VCaP (cell line): ENCODE measurements around the gene MYOC.
"Not testable (repeated sequence)": the region's sequence is repeated elsewhere in the genome, so short reads cannot be mapped to it uniquely, and the experiment has no call there.

ENCODE experiments used
- H3K27ac ChIP-seq: fragments of 450-650 bp; 2 replicates; pipeline ENCODE4 v1.5.1; 2017
- TF ChIP-seq, protein P1 (sequence below): fragments of 450-650 bp; conservative IDR thresholded peaks from 2 replicates; pipeline ENCODE4 v1.5.1; 2017; ENCODE audit warnings: mild to moderate bottlenecking, moderate library complexity

MYOC gene

GRCh38 chr1:171652234-171652822 is at the start of gene MYOC:
Gene MYOC (minus strand): TSS chr1:171652688. CDS start chr1:171652611, 77 bp downstream.
- TF ChIP-seq, protein P1, sequence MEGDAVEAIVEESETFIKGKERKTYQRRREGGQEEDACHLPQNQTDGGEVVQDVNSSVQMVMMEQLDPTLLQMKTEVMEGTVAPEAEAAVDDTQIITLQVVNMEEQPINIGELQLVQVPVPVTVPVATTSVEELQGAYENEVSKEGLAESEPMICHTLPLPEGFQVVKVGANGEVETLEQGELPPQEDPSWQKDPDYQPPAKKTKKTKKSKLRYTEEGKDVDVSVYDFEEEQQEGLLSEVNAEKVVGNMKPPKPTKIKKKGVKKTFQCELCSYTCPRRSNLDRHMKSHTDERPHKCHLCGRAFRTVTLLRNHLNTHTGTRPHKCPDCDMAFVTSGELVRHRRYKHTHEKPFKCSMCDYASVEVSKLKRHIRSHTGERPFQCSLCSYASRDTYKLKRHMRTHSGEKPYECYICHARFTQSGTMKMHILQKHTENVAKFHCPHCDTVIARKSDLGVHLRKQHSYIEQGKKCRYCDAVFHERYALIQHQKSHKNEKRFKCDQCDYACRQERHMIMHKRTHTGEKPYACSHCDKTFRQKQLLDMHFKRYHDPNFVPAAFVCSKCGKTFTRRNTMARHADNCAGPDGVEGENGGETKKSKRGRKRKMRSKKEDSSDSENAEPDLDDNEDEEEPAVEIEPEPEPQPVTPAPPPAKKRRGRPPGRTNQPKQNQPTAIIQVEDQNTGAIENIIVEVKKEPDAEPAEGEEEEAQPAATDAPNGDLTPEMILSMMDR, result no peak
- no peak within 1 kb of the TSS for H3K27ac ChIP-seq

GRCh38 chr1:171699531-171699930 is 47.0 kb upstream of the MYOC start:
- TF ChIP-seq, protein P1, result no peak
- no peak overlapping the region for H3K27ac ChIP-seq

DNA sequence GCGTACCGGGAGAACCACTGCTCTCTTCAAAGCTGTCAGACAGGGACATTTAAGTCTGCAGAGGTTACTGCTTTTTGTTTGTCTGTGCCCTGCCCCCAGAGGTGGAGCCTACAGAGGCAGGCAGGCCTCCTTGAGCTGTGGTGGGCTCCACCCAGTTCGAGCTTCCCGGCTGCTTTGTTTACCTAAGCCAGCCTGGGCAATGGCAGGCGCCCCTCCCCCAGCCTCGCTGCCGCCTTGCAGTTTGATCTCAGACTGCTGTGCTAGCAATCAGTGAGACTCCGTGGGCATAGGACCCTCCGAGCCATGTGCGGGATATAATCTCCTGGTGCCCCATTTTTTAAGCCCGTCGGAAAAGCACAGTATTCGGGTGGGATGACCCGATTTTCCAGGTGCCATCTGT is 43.3 kb upstream of the MYOC start:
- H3K27ac ChIP-seq, result not testable (repeated sequence)

GRCh38 chr1:171693541-171693940 is 41.1 kb upstream of the MYOC start:
- H3K27ac ChIP-seq, result not testable (repeated sequence)

- TF ChIP-seq, protein P1, result no peak
- no peak overlapping the region for H3K27ac ChIP-seq
Observed at GRCh38 chr1:171683870-171684269, 31.4 kb upstream of the MYOC start.

GRCh38 chr1:171680339-171680738 is 27.9 kb upstream of the MYOC start:
- TF ChIP-seq, protein P1, result no peak
- H3K27ac ChIP-seq, result no peak overlapping the region

DNA sequence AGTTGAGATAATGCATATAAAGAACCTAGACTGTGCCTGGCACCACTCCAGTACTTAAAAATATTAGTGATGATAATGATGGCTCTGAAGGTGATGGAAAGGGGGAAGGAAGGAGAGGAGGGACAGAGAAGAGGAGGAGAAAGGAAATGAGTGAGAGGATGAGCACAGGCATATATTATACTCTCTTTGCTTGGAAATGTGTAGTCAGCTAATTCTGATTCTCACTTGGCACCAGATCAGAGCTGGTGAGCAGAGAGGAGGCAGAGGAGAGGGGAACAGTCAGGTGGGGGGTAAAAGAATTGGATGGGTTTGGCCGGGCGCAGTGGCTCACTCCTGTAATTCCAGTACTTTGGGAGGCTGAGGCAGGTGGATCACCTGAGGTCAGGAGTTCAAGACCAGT is 24.3 kb upstream of the MYOC start:
- TF ChIP-seq, protein P1, result no peak
- no peak overlapping the region for H3K27ac ChIP-seq

- TF ChIP-seq, protein P1, result no peak
- no peak overlapping the region for H3K27ac ChIP-seq
Observed at GRCh38 chr1:171674431-171675405, 22.2 kb upstream of the MYOC start.
